Suprapubic skin (tissue), 3 donors: Measurements from ENCODE around the gene MGAT5.

Source experiments
- POLR2A ChIP-seq, 2 donors: fragments of 450-650 bp; IDR thresholded peaks; one replicate each; pipeline ENCODE4 v1.6.1; 2017; ENCODE audit warnings: antibody characterized with exemption in 2 of 2, mild to moderate bottlenecking in 2 of 2, moderate library complexity in 2 of 2
- TF ChIP-seq, protein P1 (sequence below), 2 donors: fragments of 200-600 bp in 1 of 2; fragments of 450-650 bp in 1 of 2; sonication (generic) in 1 of 2; IDR thresholded peaks; one replicate each; pipeline ENCODE4 v1.5.1; 2016 to 2019; ENCODE audit warnings: antibody characterized with exemption in 2 of 2, mild to moderate bottlenecking in 1 of 2, moderate library complexity in 1 of 2

DNA sequence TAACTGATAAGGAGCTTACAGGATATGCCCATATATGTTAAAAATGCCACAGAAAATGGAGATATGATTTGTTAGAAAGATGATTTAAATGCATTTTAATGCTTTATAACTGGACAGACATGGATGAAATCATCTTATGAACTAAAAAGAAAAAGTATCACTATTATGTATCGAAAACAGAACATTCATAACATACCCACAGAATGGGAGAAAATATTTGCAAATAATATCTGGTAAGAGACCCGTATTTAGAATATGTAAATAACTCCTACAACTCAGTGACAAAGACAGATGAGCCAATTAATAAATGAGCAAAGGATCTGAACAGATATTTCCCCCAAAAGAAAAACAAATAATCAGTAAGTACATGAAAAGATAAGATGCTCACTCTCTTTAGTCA, 24.3 kb upstream of the MGAT5 start:
- no peak for TF ChIP-seq POLR2A (IDR thresholded peaks at IDR 0.05)
- TF ChIP-seq, protein P1, sequence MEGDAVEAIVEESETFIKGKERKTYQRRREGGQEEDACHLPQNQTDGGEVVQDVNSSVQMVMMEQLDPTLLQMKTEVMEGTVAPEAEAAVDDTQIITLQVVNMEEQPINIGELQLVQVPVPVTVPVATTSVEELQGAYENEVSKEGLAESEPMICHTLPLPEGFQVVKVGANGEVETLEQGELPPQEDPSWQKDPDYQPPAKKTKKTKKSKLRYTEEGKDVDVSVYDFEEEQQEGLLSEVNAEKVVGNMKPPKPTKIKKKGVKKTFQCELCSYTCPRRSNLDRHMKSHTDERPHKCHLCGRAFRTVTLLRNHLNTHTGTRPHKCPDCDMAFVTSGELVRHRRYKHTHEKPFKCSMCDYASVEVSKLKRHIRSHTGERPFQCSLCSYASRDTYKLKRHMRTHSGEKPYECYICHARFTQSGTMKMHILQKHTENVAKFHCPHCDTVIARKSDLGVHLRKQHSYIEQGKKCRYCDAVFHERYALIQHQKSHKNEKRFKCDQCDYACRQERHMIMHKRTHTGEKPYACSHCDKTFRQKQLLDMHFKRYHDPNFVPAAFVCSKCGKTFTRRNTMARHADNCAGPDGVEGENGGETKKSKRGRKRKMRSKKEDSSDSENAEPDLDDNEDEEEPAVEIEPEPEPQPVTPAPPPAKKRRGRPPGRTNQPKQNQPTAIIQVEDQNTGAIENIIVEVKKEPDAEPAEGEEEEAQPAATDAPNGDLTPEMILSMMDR (IDR thresholded peaks at IDR 0.05), result no peak
